KG1 (cell line): Measurements from ENCODE around the gene GNAQ.

Source experiments
- DNase-seq: peaks from one replicate; lab custom pipeline; 2025; lab: John Stamatoyannopoulos, UW

GNAQ gene

GRCh38 chr9:77944556-77945243, 86.9 kb downstream of the GNAQ start:
- peak; percentile 49 for DNase-seq

GRCh38 chr9:77943057-77943456, 88.6 kb downstream of the GNAQ start:
- DNase-seq, result no peak

DNA sequence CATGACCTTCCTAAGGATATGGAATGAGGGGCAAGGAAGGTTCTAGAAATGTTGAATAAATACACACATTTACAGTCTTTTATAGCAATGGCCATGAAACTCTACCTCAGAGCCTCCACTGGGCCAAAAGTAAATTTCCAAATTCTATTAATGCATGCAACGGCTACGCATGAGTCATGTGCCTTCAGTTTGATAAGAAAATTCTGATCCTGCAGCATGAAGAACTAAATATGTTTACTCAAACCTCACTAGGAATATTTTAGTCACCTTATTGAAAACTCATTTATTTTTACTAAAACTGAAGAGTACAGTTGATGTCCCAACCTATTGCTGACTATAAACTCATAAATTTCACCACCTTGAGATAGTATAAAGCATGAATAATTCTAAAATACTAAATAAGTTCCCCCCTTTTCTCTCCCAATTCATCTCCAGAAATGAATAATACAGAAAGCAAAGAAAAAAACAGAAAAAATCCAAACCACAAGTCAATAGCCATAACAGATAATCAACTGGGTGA, 92.4 kb downstream of the GNAQ start:
- no peak for DNase-seq

- no peak for DNase-seq
These were observed 93.4 kb downstream of the GNAQ start for GRCh38 chr9:77938163-77938562.

DNA sequence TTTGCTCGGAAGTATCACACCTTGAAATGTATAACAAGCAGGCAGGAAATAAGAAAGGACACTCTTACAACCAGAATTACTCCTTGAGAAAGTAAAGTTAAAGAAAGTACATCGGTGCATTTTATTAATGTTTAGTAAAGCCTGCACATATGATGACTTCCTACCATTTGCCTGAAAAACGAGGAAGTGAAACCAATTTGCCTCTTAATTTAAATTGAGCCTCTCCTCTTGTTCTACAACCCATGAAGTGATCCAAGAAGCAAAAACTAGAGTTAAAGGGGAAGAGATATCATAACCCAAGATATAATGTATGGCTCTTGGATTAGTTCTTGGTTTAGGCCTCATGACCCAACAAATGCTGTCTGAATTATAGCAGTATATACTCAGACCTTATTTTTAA, 95.6 kb downstream of the GNAQ start:
- no peak for DNase-seq

DNA sequence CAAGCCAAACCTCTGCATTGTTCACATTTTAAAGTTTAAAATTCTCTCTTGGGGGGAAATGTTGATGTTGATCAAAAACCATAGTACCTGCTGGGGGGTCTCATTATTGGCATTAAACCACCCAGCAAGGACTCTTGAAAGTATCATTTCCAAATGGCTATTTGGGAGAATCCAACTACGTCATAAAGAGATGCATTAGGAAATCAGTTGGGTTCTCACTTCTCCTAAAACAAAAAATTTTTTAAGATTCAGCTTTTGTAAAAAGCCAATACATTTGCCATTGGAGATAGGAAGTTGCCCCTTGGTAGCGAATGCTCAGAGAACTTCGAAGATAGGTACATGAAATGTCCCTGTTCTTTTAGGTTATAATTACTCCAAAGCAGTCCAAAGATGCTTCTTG, 96.4 kb downstream of the GNAQ start:
- no peak for DNase-seq

DNA sequence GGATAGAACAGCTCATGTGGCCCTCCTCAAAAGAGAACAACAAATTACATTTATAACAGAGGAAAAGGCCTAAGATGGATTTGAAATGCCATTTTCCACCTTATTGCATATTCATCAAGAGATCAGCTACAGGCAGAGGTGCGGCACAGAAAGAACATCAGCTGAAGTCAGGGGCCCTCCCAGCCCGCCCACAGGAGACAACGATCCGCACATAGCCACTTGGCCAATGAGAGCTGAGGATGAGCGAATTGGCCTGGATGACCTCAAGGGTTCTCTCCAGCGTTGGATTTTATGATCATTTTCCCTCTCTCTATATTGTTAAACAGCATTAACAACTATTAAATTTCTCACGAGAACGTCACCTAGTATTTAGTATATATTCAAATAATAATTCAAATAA, 97.6 kb downstream of the GNAQ start:
- DNase-seq, result no peak

- no peak for DNase-seq
These were observed 98.6 kb downstream of the GNAQ start for GRCh38 chr9:77933019-77933418.

DNA sequence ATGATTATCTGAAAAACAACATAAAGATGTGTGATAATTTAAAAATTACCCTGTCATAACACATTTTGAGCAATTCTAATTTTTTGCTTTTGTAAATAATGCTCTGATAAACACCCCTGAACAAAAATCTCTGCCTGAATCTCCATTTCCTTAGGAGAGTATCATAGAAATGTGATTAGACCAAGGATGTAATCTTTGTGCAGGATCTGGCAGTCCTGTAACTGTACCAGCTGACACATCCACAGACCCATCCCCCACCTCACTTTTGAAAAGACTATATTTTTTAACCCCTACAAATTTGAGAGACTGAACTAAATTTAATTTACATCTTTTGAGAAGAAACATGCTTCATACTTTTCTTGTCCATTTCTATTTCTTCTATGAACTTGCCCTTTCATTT, 101.7 kb downstream of the GNAQ start:
- no peak for DNase-seq

GRCh38 chr9:77927265-77927664, 104.3 kb downstream of the GNAQ start:
- no peak for DNase-seq

GRCh38 chr9:77926371-77926878, 105.2 kb downstream of the GNAQ start:
- no peak for DNase-seq

DNA sequence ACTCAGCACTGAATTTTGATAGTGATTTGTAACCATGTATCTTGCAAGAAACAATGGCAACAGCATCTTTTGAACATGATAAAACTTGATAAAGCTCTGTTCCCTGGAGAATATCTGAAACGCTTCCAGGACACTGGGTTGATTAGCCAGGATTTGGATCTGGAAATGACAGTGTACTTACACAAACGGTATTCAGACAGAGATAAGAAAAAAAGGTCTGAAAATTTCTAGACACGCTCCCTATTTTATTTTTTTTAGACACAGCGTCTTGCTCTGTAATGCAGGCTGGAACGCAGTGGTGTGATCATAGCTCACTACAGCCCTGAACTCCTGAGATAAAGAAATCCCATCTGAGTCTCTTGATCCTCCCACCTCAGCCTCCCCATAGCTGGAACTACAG, 109.0 kb downstream of the GNAQ start:
- no peak for DNase-seq

DNA sequence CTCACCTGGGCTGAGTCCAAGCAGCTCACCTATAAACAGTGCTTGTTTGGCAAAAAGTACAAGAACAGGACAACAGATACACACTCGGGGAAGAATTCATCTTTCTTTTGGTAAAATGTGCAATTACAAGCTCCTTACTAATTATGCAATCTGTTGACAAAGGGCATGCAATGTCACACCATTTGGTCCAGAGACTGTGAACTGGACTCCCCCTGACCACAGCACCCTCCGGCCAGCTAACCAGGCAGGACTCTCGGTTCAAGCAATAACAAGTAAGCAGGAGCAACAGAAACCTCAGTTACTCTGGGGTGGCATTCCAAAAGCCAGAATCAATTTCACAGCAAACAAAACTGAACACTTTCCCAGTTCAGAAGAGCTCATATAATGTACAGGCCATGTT, 113.8 kb downstream of the GNAQ start:
- DNase-seq, result no peak

GRCh38 chr9:77916820-77917219, 114.8 kb downstream of the GNAQ start:
- no peak for DNase-seq

GRCh38 chr9:77916410-77916819, 115.2 kb downstream of the GNAQ start:
- DNase-seq, result no peak

GRCh38 chr9:77915744-77916143, 115.9 kb downstream of the GNAQ start:
- no peak for DNase-seq

DNA sequence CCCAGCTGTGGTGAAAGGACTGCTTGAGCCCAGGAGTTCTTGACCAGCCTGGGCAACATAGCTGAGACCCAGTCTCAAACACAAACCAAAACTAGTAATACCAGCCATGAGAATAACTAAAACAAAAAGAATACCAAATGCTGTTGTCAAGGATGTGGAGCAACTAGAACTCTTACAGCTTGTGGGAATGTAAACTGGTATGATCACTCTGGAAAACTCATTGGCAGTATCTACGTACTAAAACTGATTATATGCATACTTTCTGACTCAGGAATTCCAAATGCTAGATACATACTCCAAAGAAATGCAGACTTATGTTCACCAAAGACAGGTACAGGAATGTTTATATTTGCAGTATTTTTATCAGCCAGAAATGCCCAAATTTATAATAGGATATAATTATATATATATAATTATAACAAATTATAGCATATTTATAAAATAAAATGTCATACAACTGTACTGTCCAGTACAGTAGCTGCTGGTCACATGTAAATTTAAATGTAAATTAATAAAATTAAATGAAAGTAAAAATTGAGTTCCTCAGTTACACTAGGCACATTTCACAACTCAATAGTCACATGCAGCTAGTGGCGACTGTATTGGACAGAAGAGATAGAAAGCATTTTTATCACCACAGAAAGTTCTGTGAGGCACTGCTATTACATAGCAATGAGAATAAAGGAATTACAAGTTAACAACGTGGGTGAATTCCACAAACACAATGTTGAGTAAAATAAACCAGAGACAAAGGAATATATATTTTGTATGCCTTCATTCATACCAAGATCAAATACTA, 118.5 kb downstream of the GNAQ start:
- DNase-seq, result no peak

DNA sequence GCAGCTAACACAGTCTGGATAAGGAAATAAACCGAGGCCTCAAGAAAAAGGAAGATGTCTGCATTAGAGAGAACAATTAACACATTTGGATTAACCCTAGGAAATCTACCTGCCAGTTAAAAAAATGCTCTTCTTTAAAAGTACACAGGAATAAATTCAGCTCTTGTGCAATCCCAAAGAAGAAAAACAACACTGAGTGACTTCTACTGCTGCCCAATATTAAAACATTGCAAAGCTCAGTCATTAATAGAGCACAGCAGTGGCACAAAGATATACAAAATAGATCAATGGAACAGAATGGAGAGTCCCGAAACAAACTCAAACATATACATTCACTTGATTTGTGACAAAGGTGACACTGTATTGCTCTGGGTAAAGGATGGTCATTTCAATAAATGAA, 119.7 kb downstream of the GNAQ start:
- DNase-seq, result no peak

- peak; percentile 52 for DNase-seq
These were observed 121.4 kb downstream of the GNAQ start for GRCh38 chr9:77910194-77910621.

DNA sequence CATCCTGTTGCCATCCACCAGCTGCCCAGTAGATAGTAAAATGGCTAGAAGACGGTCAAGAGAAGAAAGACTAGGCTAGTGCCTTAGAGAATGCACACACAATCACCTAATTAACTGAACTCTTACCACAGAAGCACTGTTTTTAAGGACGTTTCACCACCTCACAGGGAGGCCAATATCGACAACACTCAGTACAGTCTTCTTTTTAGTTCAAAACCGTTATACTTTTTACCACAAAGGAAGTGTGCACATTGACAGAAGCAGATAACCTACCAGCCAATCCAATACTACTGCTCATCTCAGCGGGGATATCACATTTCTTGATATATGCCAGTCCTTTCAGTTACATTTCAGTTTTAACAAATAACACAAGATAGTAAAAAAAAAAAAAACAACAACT, 122.3 kb downstream of the GNAQ start:
- DNase-seq, result peak; percentile 69

DNA sequence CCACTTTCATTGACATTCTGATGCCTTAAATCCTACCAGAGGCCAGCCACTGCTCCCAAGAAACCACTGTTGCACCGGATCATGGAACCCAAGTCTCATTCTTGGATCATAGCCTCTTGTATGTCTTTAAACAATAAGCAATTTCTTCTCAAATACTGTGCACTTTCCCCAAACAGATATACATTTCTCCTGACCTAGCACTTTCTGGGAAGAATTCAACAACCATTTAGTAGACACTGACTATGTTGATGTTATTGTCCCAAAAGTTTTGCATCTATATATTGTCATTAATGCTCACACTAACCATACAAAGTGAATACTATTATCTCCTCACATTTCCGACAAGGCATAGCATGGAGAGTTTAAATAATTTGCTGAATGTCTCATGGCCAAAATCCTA, 123.3 kb downstream of the GNAQ start:
- no peak for DNase-seq

- no peak for DNase-seq
These were observed 124.0 kb downstream of the GNAQ start for GRCh38 chr9:77907585-77907984.

- DNase-seq, result no peak
These were observed 124.6 kb downstream of the GNAQ start for GRCh38 chr9:77906991-77907390.
